ENCODE measurements around the gene LMBRD1.
A peak's percentile ranks its signal among the peaks of the same experiment; 100 is the strongest.
"Not testable (repeated sequence)": the region's sequence is repeated elsewhere in the genome, so short reads cannot be mapped to it uniquely, and the experiment has no call there.

Gene LMBRD1

DNA sequence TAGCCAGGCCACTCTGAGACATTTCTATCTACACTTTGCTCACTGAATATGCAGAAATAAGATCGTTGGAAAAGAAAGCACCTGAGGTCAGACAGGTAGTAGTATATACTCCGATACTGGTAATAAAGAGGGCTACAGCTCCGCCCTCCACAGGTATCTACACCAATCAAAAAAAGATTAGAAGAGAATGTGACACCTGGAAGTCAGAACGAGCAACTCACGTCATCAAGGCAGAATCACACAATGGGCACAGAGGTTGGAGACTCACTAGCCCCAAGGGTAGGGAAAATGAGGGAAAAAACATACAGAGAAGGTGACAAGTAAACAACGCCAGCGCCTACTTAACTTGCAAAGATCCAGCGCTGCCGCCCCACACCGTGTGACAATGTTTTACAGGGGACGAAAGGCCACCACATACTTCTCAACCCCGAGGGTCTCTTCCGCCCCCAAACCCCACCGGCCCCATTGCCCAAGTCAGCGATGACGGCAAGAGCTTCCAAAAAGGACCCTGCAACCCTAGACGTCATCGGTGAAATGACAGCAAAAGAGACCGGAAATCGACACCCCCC is 653 bp downstream of the LMBRD1 start:
- DNase-seq (ENCODE audit: low read depth, low spot score): peak; percentile 17

- no peak for DNase-seq (ENCODE audit: low read depth, low spot score)
These were observed 1.2 kb downstream of the LMBRD1 start for GRCh38 chr6:69795469-69796072.

- no peak for DNase-seq (ENCODE audit: low read depth, low spot score)
These were observed 4.5 kb downstream of the LMBRD1 start for GRCh38 chr6:69792292-69792691.

GRCh38 chr6:69791065-69791471 is 5.7 kb downstream of the LMBRD1 start:
- no peak for DNase-seq (ENCODE audit: low read depth, low spot score)

DNA sequence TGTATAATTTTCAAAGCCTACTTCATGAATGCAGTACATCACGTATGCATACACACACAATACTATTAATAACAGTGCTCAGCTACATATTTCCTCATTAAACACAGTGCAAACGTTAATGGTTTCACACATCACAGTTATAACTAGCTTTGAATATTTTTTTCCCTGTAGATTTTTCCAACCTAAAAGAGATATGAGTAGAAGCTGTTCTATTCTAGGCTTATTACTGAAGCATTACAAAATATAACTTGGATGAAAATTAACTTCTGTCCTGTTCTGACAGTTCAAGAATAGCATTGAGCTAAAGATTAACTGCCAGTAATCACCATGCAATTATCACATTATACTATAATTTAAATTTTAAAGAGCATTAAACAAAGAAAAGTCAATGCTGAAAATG is 6.2 kb downstream of the LMBRD1 start:
- DNase-seq (ENCODE audit: low read depth, low spot score): no peak

DNA sequence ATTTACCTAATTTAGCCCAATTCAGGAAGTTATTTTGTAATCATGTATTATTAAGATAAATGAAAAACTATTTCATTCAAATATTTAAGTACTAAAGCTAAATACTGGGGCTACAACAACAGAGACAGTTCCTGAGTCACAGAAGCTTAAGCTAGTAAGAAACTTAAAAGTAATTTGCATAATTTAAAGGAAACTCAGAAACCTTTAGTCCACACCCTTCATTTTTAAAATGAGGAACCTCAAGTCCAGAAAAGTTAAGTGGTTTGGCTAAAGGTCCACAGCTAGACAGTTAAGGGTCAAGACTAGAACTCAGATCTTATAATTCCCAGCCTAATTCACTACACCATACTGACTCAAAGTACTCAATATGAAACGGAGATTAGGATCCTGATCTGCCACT is 7.2 kb downstream of the LMBRD1 start:
- no peak for DNase-seq (ENCODE audit: low read depth, low spot score)

- DNase-seq (ENCODE audit: low read depth, low spot score): not testable (repeated sequence)
These were observed 9.4 kb downstream of the LMBRD1 start for GRCh38 chr6:69787436-69787835.

DNA sequence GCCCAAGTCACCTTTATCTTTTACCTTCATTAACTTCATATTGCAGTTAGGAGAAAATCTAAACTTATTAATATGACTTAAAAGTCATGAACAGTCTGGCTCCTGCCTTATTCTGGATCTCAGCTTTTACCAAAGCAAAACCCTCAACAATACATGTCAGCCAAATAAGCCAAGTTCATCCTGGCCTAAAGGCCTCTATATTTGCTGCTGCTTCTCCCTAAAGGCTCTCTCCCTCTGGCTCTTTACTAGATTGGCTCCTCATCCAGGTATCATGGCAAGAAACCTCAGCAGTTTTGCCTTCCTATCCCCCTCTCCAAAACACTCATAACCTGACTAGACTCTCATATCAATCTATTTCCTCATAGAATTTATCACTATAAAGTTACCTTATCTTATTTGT is 11.1 kb downstream of the LMBRD1 start:
- DNase-seq (ENCODE audit: low read depth, low spot score): no peak

GRCh38 chr6:69784595-69785377 is 12.0 kb downstream of the LMBRD1 start:
- no peak for DNase-seq (ENCODE audit: low read depth, low spot score)

DNA sequence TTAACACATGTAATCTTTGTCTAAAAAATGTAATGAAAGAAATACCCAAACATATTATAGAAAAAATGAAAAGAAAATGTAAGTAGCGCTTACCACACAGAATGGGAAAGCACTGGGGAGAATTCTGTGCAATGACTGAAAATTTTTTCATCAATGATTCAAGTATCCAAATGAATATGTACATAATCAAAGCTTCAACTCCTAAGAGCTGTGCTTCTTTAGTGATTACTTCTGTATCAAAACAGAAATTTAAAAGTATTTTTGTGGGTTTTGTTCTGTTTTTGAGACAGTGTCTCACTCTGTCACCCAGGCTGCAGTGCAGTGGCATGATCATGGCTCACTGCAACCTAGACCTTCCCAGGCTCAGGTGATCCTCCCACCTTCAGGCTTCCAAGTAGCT is 13.7 kb downstream of the LMBRD1 start:
- no peak for DNase-seq (ENCODE audit: low read depth, low spot score)

GRCh38 chr6:69780585-69781178 is 16.1 kb downstream of the LMBRD1 start:
- no peak for DNase-seq (ENCODE audit: low read depth, low spot score)

DNA sequence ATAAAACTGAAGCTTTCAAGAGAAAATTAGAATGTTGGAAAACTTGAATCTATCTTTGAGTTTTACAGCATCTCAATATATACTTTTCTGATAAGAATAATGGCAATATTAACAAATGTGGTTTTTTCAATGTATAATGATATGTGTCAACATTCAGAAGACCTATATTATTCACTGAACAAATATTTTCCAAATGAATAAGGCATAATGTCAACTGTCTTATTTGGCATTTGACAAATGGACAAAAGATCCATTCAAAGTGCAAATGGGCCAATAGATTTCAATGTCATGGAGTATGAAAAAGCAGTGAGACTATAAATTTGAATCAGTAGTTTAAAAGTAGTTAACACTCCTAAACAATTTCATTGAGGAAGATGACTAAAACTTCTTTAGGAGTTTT is 20.9 kb downstream of the LMBRD1 start:
- DNase-seq (ENCODE audit: low read depth, low spot score): no peak

DNA sequence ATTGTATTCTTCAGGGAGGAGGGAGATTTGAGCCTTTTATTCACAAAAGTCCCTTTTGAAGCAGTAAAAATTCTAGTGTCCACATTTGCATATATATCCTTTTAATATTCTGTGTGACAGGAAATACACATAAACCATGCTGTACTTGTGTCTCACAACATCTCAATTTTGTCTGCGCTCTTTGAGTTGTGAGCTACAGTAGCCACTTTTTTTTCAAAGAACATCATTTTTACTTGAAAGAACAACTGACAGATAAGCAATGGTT is 21.3 kb downstream of the LMBRD1 start:
- DNase-seq (ENCODE audit: low read depth, low spot score): no peak

DNA sequence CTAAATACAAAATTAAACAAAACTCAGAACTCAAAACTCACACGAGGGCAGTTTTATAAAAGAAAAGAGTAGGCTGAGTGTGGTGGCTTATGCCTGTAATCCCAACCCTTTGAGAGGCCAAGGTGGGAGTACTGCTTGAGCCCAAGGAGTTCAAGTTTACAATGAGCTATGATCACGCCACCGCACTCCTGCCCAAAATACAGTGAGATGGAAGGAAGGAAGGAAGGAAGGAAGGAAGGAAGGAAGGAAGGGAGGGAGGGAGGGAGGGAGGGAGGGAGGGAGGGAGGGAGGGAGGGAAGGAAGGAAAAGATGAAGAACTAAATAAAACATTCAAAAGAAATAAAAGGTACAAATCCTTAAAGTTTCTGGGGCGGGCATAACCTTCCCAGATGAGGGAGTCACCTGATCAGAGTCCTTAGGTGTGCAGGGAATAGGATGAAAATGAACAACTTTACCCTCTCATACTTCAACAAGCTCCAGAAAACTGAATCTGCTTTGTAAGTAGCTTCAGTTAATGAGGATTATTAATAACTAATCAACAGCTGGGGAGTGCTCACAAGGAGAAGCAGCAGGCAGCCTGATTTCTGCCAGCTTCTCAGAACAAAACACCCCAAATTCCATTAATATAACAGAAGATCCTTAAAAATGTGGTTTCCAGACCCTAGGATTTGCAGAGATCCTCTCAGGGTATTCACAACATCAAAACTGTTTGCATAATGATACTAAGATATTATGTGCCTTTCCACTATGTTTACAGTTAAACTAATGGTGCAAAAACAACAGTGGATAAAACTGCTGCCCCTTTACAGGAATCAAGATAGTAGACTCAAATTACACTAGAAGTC is 21.8 kb downstream of the LMBRD1 start:
- DNase-seq (ENCODE audit: low read depth, low spot score): no peak

DNA sequence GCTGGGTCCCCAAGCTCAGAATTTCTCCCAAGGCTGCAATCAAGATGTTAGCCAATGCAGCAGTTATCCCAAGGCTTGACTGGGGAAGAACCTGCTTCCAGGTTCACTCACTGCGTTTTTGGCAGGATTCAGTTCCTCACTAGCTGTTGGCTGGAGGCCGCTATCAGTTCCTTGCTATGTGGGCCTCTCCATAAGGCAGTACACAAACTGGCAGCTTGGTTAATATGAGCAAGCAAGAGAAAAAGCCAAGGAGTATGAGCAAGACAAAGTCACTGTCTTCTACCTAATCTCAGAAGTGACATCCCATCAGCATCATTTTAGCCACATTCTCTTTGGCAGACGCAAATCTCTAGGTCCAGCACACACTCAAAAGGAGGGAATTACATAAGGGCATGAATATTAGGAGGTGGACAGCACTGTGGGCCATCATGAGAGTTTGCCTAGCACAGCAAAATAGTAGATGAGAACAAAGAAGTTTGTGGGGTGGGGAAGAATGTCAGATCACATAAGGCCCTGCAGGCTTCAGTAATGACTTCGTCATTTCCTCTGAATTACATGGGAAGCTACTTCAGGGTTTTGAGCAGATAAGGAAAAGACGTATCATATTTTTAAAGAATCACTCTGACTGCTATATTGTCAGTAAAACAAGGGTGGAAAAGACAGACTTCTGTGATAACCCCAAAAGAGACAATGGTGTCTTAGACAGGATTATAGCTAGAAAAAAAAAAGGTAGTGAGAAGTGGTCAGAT is 25.5 kb downstream of the LMBRD1 start:
- no peak for DNase-seq (ENCODE audit: low read depth, low spot score)

- DNase-seq (ENCODE audit: low read depth, low spot score): no peak
These were observed 28.1 kb downstream of the LMBRD1 start for GRCh38 chr6:69768664-69769063.

DNA sequence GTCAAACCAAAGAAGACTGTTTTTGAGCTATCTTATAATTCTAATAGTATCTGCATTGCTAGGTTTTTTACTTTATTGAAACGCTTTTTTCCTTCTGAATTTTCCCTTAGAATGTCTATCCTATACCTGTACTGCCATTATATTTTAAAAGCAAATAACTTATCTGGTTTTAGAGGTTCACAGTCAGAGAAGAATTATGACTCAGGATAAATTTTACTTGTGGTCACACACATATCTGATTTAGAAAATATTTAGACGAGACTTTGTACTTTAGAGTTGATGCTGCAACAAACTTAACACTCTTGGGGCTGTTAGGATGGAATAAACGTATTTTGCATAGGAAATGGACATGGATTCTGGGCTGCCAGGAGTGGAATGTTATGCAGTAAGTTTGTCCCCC is 33.0 kb downstream of the LMBRD1 start:
- no peak for DNase-seq (ENCODE audit: low read depth, low spot score)

- DNase-seq (ENCODE audit: low read depth, low spot score): no peak
These were observed 35.0 kb downstream of the LMBRD1 start for GRCh38 chr6:69761853-69762252.

GRCh38 chr6:69758214-69758613 is 38.6 kb downstream of the LMBRD1 start:
- no peak for DNase-seq (ENCODE audit: low read depth, low spot score)

DNA sequence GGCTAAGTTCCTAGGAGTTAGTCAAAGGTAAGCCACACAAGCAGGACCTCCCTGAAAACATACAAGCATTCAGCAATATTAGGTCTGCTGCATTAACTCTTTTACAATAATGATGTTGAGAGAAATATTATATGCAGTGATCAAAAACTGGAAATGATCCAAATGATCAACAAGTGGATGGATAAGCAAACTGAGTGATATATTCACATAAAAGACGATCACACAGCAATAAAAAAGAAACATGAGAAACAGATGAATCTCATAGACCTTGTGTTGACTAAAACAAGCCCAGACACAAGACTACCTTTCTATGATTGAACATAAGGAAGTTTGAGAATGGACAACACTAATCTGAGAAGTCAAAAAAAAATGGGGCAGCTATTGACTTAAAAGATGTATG is 39.9 kb downstream of the LMBRD1 start:
- no peak for DNase-seq (ENCODE audit: low read depth, low spot score)

DNA sequence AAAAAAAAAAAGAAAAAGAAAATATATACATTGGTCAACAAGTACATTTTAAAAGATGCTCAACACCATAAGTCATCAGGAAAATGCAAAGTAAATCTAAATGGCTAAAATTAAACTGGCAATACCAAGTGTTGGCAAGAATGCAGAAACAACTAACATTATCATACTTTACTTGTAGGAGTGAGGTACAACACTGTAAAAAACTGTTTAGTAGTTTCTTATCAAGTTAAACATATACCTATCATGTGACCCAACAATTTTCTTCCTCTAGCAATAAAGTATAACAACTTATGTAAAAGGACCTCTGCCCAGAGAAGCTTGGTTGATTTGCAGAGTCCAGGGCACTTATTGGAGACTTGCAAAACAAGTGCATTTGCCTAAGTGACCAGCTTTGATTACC is 40.4 kb downstream of the LMBRD1 start:
- DNase-seq (ENCODE audit: low read depth, low spot score): no peak
